GM18951 (cell line): ENCODE results near the gene LCN9.

Experiments used
- POLR2A ChIP-seq: IDR thresholded peaks from 4 replicates; pipeline ENCODE4 v1.6.1; 2011; ENCODE audit warnings: mild to moderate bottlenecking; ENCODE audit not compliant: insufficient read length, insufficient read depth; ENCODE audit errors: extremely low read depth
- in situ Hi-C: fragments of 300-500 bp; cut with MboI; formaldehyde crosslinking; loops from one replicate; pipeline ENCODE4 v1.12.0; 2022; ENCODE audit warnings: low sequenced_read_pairs, mixed read lengths, inconsistent platforms; ENCODE audit not compliant: unreplicated experiment

The LCN9 gene

DNA sequence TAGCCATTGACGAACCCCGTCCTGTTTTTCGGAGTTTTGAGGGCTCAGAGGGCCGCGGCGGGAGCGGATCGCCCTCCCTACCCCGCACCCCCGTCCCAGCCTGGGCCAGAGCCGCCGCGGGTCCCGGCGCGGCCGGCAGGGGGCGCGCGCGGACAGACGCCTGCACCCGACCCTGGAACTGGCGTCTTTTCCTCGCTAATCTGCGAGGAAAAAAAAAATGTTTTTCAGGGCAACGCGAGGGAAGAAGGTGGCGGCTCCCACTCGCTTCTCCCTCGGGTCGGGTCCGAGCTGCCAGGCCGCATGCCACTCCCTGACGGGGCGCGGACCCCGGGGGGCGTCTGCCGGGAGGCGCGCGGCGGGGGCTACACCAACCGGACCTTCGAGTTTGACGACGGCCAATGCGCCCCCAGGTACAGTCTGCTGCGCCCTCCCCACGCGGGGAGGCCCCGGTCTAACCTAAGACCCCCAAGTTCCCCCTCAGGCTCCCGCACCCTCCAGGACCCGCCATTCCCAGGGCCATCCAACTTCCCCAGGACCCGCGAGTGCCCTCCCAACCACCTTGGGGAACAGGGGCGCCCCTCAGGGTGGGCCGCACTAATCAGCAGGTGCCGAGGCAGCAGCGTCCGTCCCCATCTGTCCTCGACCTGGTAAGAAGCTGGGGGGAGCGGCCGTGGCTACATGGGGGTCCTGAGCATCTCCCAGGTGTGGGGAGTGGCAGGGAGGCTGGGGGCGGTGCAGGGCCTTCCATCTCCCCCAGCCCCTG is 39.0 kb downstream of the LCN9 start, which contains the start of gene KCNT1:
KCNT1 (plus strand) TSS at position 227 of the 763 bp plus-strand sequence; CDS start at position 301, 74 bp downstream.
- in situ Hi-C loops: no loop called here
- no peak for TF ChIP-seq POLR2A

DNA sequence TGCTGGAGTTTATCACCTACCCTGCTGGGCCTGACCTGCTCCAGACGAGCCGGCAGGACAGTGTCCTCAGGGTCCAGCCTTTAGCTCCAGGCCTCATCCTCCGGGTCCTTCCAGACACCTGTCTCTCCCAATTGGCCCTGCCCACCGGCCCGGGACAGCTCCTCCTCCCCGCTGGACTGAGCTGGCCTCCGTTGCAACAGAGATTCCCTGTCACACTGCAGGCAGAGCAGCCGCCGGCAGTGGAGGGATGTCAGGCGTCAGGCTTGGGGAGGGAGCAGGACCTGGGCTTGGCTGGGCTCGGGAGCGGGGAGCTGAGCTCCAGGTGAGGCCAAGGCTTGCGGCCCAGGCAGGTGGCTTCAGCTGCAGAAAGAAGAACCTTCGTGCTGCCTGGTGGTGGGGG is 40.6 kb downstream of the LCN9 start:
- in situ Hi-C loops: no loop called here
- TF ChIP-seq POLR2A: no peak

DNA sequence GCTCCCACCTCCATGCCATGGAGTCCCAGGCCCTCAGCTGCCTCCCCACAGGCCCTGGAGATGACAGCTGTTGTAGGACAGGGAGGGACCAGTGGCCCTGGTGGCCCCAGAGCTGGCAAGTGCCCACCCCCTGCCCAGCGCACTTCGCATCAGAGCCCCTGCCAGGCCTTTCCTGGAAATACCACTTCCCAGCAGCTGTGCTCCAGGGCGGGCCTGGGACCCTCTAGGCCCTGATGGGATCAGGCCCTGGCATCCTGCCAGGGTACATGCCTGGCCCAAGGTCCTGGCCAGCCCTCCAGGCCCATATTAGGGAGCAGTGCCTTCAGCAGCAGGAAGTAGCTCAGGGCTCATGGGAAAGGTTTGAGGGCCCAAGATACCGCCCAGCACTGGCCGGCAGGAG is 41.4 kb downstream of the LCN9 start:
- in situ Hi-C loops: no loop called here
- no peak for TF ChIP-seq POLR2A

DNA sequence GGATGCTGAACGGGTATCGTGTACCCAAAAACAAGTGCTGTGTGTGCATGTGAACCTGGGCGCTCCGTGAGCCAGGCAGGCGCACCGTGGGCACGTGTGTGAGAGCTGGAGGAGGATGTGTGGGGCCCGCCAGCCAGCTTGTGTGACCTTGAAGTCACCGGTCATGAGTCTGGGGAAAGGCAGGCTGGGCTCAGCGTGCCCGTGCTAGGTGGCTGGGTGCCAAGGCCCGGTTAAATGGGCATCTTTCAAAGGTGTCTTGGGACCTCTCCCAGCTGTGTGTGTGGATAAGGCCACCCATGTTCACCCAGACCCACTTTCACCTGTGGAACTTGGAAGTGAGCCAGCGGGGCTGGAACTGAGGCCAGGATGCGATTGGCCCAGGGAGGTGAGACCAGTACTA is 42.3 kb downstream of the LCN9 start:
- in situ Hi-C loops: no loop called here
- TF ChIP-seq POLR2A: no peak

DNA sequence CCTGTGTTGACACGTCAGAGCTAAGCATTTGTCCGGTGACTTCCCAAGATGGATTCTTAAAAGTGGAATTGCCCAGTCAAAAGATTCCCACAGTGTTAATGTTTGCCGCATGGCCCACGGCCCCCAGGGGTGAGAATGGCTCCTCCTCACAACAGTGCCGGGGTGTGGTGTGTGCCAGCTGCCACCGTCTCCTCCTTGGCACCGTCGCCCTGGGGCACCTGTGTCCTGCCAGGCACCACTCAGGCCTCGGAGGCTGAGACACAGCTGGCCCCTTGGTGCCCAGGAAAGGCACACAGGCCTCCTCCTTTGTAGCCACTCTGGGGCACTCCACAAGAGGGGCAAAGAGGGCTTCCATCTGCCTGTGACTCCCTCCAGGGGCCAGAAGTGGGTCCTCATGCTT is 43.2 kb downstream of the LCN9 start:
- in situ Hi-C loops: no loop called here
- no peak for TF ChIP-seq POLR2A

DNA sequence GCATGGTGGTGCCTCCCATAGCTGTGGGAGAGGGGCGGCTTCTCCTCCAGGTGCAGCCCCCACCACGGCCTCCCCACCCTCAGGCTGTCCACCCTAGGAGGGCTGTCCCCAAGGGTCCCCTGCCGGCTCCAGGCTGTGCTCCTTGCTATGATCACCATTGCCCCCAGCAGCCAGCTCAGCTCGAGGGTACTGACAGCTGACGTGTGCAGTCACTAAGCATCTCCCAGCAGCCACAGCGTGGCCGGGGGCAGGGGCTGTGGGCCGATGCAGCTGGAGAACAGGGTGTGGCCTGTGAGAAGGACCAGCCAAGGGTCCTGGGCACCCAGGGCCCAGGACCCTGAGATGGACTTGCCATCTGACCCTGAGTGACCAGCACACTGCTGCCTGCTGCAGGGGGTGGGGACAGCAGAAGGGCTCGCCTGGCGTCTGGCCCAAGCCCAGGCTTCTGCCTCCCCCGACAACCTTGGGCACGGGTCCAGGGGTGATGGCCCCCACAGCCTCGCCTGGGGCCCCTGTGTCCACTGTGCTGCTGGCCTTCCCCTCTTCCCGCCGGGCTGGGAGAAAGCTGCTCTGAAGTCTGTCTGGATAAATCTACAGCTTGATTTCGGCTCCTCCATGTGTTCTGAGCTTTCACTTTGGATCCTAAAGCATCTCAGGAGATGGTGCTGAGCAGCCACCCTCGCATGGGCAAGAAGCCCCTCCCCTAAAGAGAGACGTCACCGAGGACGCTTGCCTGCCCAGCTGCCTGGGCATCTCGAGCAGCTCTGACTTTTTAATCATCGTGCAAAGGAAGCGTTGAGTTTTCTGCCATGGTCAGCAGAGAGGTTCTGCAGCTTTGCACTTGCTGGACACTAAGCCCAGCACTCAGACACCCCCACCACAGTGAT is 44.4 kb downstream of the LCN9 start:
- in situ Hi-C loops: no loop called here
- no peak for TF ChIP-seq POLR2A

DNA sequence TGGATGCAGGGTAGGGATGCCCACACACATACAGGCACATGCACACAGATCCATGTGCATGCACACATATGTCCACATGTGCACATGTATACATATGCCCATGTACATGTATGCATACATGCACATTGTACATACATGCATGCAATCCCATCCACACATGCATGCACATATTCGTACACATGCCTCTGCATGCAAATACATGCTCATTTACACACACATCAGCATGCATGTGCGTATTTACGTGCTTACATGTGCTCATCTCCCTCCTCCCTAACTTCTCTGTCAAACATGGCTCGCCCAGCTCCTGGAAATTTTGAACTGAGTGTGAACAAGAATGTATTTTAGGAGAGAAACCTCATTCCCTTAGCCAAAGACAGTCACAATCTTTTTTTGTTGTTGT is 45.1 kb downstream of the LCN9 start:
- no peak for TF ChIP-seq POLR2A
- in situ Hi-C loops: no loop called here

DNA sequence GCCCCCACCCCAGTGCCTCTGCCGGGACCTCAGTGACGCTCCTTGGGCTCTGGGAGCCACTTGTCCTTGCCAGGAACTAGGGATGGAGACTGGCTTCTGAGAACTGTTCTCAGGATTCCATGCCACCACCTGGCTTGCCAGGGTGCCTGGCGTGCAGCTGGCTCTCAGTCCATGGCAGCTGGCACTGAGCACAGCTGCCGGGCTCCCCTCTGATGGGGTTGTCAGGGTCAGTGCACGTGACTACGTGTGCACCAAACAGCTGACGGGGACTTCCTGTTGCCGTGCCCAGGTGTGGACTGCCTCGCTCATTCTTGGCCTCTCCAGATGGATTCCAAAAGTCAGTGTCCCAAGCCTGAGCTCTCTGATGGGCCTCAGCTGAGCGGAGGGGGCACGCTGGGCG is 48.3 kb downstream of the LCN9 start:
- in situ Hi-C loops: no loop called here
- no peak for TF ChIP-seq POLR2A

DNA sequence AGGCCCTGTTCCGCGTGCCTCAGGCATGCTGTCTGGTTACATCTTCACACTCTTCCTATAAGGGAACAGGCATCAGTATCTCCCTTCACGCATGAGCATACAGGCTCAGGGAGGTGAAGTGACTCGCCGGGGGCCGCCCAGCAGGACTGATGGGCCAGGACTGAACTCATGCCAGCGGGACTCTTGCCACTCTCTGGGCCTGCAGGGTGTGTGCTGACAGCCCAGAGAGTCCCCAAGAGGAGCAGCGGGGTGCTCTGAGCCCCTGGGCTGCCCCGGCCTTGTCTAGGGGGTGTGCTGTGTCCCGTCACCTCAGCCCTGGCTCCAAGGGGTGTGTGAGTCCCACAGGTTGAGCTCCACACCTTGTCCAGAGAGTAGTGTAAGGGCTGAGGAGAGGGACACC is 48.8 kb downstream of the LCN9 start:
- in situ Hi-C loops: no loop called here
- TF ChIP-seq POLR2A: no peak

DNA sequence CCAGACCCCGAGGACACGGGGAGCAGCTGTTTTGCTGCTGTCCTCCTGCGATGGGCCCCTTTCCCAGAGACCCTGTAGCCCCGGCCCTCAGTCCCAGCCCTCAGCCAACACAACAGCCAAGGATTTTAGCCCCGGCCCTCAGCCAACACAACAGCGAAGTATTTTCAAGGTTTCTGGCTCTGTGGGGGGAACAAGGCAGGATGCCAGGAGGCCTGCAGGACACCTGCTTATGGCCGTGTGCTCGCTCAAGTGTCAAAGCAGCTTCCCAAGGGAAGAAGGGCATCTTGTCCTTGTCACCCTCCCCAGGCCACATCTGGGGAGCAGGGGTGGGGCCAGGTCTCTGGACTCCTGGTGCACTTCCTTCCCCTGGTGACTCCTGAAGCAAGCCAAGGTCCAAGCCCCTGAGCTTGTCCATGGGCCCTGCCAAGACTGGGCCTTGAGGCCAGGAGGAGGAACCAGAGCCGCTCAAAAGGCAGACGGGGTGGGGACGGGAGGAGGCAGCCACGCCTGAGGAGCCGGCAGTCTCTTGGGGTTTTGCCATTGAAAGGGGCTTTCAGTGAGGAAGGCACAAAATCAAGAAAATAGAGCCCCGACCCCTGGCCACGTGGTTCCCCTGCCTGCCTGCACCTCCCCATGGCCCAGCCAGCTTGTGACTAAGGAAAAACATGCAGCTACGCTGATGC is 49.6 kb downstream of the LCN9 start:
- TF ChIP-seq POLR2A: no peak
- in situ Hi-C loops: no loop called here

DNA sequence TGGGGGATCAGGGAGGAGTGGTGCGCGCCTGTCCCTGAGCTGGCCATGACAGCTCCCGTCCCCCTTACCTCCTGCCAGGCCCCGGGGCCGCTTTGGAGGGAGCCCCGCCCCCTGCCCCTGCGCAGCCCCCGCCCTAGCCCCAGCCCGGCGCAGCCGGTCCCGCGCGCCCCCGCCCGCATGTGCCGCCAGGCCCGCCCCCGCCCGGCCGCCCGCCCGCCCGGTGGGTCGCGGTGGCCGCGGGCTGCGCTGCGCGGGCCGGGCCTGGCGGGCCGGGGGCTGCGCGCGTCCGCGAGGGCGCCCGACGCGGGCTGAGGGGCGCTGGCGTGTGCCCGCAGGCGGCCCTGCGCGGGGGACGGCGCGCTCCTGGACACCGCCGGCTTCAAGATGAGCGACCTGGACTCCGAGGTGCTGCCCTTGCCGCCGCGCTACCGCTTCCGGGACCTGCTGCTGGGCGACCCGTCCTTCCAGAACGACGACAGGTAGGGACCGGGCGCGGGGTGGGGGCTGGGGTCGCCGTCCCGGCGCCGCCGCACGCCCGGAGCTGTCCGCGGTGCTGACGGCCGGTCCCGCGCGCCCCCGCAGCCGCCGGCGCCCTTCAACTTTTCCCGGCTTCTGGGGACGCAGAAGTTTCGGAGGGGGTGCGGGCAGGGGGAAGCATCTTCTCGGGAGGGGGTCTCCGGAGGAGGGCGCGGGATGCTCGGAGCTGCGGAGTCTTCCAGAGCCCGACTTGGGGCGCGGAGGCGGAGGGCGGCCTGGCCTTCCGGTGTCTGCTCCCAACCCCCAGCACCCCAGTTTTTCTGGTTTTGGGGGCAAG is 51.3 kb downstream of the LCN9 start:
- no peak for TF ChIP-seq POLR2A
- in situ Hi-C loops: no loop called here

DNA sequence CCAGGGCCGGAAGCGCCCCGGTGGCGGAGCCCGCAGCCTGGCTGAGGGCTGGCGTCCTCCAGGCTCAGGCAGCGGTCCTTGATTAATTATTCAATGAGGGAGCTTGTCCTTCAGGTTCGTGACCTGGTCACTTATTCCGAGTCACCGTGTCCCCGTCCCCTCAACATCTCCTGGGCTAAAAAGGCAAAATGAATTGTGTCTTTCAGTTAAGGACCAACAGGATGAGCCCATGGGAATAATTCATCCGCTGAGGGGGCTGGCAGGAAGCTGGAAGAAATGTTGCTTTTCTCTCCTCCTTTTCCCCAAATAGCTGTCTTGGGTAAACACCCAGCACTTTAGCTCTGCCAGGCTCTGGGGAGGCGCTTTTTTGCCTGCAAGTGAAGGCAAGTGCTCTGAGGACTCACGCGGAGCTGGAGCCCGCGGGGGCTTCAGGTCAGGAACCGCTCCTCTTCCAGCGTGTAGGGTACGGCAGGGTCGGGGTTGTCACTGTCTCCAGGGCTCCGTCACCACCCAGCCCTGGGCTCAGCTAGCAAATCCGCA is 52.0 kb downstream of the LCN9 start:
- TF ChIP-seq POLR2A: no peak

More for the DNA sequence above, 52.0 kb downstream of the LCN9 start:
- in situ Hi-C loops: no loop called here
